Melanocyte of skin (primary cell): ENCODE results near the gene GNAL. TPM values are rescaled to one million over a fixed set of nuclear protein-coding genes. Genes with fewer than 3 reads are reported as not detected.

Experiments
- total RNA-seq, 2 donors: library from RNA; depleted of rRNA; stranded (reverse); fragments of >200 nt; gene quantifications; 2 replicates each; pipeline ENCODE4 v1.2.3, GENCODE V29; 2012

The GNAL gene
- 10 to 100 TPM; 69.3 to 77.1 TPM for total RNA-seq

GRCh38 chr18:11688972-11689668, at the start of gene GNAL:
GNAL (plus strand) TSS chr18:11689264; CDS start chr18:11689564, 300 bp downstream.

GRCh38 chr18:11851146-11851805, 162.2 kb downstream of the GNAL start, which contains the start of gene CHMP1B:
CHMP1B (plus strand) TSS chr18:11851413; CDS start chr18:11851512, 99 bp downstream.

DNA sequence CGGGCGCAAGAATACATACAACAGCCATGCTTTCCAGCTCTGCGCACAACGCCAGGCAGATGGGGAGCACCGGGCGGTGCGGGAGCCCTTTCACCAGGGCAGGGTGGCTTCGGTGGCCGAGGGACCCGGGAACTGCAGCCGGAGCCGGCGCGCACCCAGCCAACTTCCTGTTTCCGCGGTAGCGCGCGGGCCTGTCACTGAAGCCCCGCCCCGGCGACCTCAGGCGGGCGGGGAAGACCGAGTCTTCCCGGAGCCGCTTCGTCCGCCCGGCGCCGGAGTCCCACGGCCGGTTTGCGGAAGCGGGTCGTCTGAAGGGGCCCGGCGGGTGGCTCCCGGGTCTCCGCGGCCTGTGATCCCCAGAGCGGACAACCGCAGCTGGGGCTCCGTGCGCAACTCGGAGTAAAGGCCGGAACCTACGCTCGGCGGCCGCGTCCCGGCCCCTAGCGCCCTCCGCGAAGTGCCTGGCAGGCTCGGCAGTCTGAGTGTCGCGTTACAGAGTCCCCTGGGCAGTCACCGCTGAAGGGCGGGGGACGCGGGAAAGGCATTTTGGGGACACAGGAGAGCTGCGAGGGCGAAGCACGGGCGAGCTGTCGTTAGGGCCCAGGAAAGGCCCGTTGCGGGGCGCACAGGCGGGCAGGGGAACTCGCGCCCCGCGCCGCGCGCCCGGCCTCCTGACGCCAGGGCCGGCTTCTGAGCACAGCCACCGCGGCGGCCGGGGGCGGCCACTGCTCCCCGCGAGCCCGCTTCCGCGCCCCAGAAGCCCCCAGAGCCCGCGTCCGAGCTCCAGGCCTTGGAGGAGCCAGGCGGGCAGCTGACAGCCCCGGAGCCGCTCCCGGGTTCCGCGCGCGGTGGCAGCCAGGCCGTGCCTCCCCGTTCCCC, 219.4 kb downstream of the GNAL start, which contains the start of gene MPPE1:
Gene MPPE1 (minus strand): TSS at position 136 of the 879 bp plus-strand sequence. CDS start 11,053 bp downstream, outside the sequence.

Other genes with a start within 250 kb of the GNAL start
- gene SLC35G4, start 79.7 kb upstream of the GNAL start, total RNA-seq: not detected
- 100 to 1,000 TPM; 142 to 162 TPM for gene CHMP1B, start 162.1 kb downstream of the GNAL start, total RNA-seq
- gene MPPE1, start 219.1 kb downstream of the GNAL start, total RNA-seq: 10 to 100 TPM; 26.5 to 27.0 TPM